Activated naive CD4-positive, alpha-beta T cell treated with Interleukin-2 at 50 U/mL for 16 hours (primary cell): ENCODE measurements around the gene CORO7.

Experiments
- DNase-seq: peaks from one replicate; pipeline ENCODE4 v3.0.0-alpha.2; 2020

The CORO7 gene

GRCh38 chr16:4369007-4369733, 47.2 kb downstream of the CORO7 start:
- DNase-seq, result no peak

DNA sequence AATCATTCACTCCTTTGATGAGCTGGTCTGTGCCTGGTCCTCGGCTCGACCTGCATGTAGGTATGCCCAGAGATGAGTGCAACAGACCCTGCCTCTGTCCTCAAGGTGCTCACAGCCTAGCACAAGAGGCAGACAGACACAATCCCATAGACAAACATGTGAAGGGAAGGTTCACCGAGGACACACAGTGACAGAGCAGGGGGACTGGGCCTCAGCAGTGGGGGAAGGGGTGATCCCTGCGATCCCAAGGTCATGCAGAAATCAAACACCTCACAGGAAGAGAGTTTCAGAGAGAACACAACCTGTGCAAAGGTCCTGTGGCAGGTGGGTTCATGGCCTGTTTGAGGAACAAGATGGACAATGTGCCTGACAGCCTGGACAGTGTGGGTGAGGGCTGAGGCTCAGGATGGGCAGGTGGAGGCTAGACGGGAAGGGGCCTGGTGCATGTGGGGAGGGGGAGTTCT, 49.0 kb downstream of the CORO7 start:
- no peak for DNase-seq

GRCh38 chr16:4366016-4366415, 50.4 kb downstream of the CORO7 start:
- no peak for DNase-seq

DNA sequence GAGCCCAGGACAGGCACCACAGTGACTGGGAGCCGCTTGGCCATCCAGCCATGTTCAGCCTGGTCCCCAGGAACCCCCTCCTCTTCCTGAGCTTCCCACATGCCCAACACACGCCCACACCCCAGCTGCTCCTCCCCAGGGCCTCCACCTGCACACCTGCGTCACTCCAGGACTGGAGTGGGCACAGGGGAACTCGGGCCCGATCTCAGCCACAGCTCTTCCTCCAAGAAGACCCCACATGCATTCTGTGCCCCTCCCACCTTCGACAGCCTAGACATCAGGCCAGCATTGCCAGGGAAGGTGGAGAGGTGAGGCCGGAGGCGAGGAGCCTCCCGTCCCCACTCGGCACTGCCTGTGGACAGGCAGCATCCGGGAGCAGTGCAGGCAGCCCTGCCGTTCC, 50.8 kb downstream of the CORO7 start:
- no peak for DNase-seq

GRCh38 chr16:4365014-4365406, 51.4 kb downstream of the CORO7 start:
- DNase-seq, result no peak

- no peak for DNase-seq
Measured at GRCh38 chr16:4364196-4365013, 52.0 kb downstream of the CORO7 start.

GRCh38 chr16:4362476-4363135, 53.8 kb downstream of the CORO7 start:
- no peak for DNase-seq

GRCh38 chr16:4361944-4362311, 54.5 kb downstream of the CORO7 start:
- no peak for DNase-seq

DNA sequence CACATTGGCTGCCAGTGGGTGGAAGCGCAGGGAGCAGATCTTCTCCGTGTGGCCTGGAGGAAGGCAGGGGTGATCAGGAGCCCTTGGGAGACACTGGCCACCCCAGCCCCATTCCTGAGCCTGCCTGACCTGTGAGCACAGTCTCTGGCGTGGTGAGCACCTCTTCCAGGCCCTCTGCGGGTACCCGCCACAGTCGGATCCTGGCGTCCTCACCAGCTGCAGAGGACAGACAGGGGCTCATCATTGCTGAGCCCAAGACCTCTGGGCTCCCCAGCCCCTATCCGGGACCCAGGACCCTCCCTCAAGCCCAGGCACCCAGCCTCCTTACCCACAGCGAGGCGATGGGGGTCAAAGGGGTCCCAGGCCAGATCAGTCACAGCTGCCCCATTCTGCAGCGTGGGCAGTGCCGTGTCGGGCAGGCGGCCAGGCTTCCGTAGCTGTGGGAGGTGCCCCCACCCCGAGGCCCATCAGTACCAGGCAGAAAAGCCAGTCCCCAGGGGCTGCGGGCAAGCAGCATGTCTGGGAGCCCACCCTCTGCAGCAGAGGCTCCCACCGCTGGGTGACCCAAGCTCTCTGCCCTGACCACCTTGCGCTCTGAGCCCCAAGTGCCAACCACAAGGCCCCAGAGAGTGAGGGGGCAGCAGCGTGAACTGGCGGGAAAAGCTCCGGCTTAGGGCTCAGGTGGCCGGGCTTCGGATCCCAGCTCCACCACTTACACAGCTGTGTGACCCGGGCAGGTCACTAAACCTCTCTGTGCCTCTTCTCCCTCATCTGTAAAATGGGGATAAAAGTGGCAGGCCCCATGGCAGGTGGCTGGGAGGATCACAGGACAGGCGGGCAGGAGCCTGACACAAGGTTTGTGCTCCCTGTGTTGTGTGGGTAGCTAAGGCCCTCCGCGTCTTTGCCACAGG, 55.1 kb downstream of the CORO7 start:
- no peak for DNase-seq

DNA sequence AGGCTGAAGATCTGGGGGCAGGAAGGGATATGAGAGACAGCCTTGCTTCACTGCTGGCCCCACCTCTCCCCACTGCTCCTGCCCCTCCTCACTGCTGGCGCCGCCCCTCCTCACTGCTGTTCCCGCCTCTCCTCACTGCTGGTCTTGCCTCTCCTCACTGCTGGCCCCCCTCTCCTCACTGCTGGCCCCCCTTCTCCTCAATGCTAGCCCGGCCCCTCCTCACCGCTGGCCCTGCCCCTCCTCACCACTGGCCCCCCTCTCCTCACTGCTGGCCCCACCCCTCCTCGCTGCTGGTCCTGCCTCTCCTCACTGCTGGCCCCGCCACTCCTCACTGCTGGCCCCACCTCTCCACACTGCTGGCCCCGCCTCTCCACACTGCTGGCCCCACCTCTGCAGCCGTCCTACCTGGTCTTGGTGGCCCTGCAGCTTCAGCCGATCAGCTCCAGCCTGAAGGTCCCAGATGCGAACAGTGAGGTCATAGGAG, 55.8 kb downstream of the CORO7 start:
- no peak for DNase-seq

DNA sequence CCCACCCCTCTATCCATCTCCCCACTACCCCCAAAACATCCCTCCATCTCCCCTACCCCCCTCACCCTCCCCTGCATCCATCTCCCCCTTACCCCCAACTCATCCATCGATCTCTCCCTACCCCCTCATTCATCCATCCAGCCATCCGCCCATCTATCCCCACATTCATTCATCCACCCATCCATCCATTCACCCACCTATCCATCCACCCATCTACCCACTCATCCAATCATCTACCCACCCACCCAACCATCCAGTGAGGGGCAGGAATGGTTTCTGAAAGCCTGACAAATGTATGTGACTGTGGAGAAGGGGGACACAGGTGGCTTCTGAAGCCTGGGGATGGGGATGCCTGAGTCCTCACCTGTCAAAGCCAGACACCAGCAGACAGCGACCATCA, 56.5 kb downstream of the CORO7 start:
- DNase-seq, result no peak

- DNase-seq, result peak; percentile 72
Measured at GRCh38 chr16:4358831-4359561, 57.4 kb downstream of the CORO7 start.

DNA sequence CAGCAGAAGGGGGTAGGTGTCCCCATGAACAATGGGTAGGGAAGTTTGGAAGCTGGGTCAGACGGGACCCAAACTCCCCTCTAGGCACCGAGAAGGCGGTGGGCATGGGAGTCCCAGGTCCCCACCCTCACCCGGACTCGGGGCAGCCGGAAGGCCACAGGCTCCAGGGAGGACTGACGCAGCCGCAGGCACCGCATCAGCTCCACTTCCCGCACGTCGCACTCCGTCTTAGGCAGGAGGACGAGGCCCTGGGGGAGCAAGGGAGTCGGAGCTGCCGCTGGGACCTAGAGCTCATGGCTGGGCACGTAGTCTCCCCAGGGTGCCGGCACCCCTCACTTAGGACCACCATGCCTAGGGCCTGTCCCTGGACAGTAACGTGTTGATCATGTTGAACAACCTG, 58.2 kb downstream of the CORO7 start:
- DNase-seq, result no peak

DNA sequence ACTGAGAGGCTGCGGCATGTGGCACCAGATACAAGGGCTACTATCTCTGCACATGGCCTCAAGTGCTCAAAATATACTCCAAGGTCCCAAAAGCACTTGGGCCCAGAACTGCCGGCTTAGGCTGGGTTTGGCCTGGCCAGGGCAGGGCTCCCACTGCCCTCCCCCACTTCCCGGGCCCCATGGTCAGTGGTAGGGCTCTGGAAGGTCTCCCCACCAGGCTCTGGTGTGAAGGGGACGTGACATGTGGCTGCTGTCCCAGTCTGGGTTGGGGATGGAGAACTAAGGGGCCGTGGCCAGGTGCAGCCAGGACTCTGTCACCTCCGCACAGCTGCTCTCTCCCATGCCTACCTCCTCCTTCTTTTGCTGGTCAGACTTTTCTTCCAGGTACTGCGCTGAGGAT, 59.6 kb downstream of the CORO7 start:
- DNase-seq, result no peak

DNA sequence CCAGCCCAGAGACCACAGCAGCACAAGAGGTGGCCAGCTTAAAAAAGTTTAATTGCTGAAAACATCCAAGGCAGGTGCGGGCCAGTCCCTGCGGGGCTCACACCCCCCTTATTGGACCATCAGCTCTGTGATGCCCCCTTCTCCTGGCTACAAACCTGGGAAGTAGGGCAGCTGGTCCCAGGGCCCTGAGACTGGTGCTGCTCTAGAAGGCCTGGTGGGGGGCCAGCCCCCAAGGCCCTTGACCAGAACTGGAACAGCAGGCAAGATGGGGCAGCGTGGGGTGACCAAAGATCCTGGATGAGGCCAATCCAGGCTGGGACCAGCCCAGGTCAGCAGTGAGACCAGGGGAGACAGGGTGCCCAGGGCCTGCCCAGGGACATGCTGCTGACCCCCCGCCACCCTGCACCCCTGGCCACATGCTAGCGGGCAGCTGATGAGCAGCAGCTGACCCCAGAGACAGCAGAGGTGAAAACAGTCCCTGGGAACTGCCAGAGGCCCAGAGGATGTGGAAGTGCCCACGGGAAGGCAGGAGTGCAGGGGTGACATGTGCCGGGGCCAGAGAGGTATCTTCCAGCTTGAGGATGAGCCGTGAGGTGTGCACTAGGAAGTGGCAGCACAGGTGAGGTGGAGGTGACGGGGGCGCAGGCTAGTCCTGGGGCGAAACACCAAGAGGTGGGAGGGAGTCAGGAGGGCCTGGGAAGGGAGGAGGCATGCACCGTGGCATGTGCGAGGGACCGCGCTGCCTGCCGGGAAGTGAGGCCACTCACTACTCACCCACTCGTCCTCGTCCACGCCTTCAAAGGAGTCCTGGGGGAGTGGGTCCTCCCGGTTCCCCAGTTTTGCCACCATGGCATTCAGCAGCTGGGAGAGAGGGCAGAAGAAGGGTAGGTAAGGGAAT, 61.6 kb downstream of the CORO7 start:
- DNase-seq, result no peak

GRCh38 chr16:4353675-4354074, 62.7 kb downstream of the CORO7 start:
- no peak for DNase-seq

GRCh38 chr16:4352843-4353242, 63.6 kb downstream of the CORO7 start:
- no peak for DNase-seq

DNA sequence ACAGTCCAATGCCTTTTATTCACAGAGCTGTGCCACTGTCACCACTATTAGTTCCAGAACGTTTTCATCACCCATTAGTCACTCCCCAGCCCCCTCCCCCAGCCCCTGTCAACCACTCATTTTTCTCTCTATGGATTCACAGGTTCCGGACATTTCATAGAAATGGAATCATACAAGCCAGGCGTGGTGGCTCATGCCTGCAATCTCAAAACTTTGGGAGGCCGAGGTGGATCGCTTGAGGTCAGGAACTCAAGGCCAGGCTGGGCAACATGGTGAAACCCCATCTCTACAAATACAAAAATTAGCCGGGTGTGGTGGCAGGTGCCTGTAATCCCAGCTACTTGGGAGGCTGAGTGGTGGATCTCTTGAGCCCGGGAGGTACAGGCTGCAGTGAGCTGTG, 64.5 kb downstream of the CORO7 start:
- DNase-seq, result peak; percentile 24

GRCh38 chr16:4350787-4351659, 65.4 kb downstream of the CORO7 start, which contains the start of gene PAM16:
Gene PAM16, minus strand, starts transcription at chr16:4351321. Its CDS starts 87 bp downstream, at chr16:4351234.
- peak; percentile 98 for DNase-seq

DNA sequence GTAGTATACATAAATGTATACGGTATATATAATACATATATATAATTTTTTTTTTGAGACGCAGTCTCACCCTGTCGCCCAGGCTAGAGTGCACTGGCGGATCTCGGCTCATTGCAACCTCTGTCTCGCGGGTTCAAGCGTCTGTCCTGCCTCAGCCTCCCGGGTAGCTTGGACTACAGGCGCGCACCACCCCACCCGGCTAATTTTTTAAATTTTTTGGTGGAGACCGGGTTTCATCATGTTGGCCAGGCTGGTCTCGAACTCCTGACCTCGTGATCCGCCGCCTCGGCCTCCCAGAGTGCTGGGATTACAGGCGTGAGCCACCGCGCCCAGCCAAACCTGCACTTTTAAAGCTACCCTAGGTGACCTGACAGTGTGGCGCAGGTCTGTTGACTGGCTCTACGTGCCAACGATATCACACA, 66.0 kb downstream of the CORO7 start:
- no peak for DNase-seq
